Spinal cord (tissue), 10 donors: ENCODE results near the gene NPLOC4. TPM values are rescaled to one million over a fixed set of nuclear protein-coding genes. Genes with fewer than 3 reads are reported as not detected.

Experiments used
- DNase-seq, 6 donors: peaks; one replicate each; pipeline versions ENCODE4 v3.0.0 to v3.0.0-alpha.2; 2013 to 2015; ENCODE audit warnings: low spot score in 6 of 6, low read depth in 4 of 6
- H3K27ac ChIP-seq: one replicate; pipeline ENCODE4 v1.5.1; 2013; ENCODE audit warnings: low read depth, low read length, control low read depth
- H3K27me3 ChIP-seq: one replicate; pipeline ENCODE4 v1.6.1; 2013; ENCODE audit warnings: low read length; ENCODE audit not compliant: control insufficient read depth, insufficient read depth
- H3K36me3 ChIP-seq: one replicate; pipeline ENCODE4 v1.6.1; 2013; ENCODE audit warnings: low read length; ENCODE audit not compliant: control insufficient read depth, insufficient read depth
- H3K4me1 ChIP-seq: one replicate; pipeline ENCODE4 v1.6.1; 2013; ENCODE audit warnings: low read length; ENCODE audit not compliant: control insufficient read depth, insufficient read depth
- H3K4me3 ChIP-seq: one replicate; pipeline ENCODE4 v1.5.1; 2013; ENCODE audit warnings: low read depth, low read length, control low read depth
- H3K9me3 ChIP-seq: one replicate; pipeline ENCODE4 v1.6.1; 2013; ENCODE audit warnings: low read length; ENCODE audit not compliant: control insufficient read depth, insufficient read depth
- WGBS: methylation state at CpG from one replicate; pipeline ENCODE4 v1.1.5; 2013; ENCODE audit warnings: missing lambda C conversion rate; ENCODE audit not compliant: insufficient coverage; 5-methylcytosine and 5-hydroxymethylcytosine counted together
- polyA plus RNA-seq, 2 donors: library from polyadenylated mRNA; unstranded; fragments of 120-200 nt; gene quantifications; one replicate each; pipeline ENCODE4 v1.2.1, GENCODE V29; 2013; ENCODE audit not compliant: insufficient read length in 2 of 2
- total RNA-seq, 2 donors: library from RNA; depleted of rRNA in 1 of 2; stranded (reverse); fragments of 120-200 nt in 1 of 2; fragments of >200 nt in 1 of 2; gene quantifications; one replicate each; pipeline versions ENCODE4 v1.2.3 to v1.2.4, GENCODE V29; 2013 to 2014
- donor health status: healthy.

Gene NPLOC4
- total and polyA plus RNA-seq, 4 donors: 38.8 to 60.6 (median 43.1) TPM

- Histone ChIP-seq H3K4me3 (no peak overlapping the region), H3K4me1 (peaks cover 69% of the 10 kb centered on the region), H3K27ac (no peak overlapping the region), H3K9me3 (no peaks in the 10 kb centered on the region), H3K36me3 (peaks cover 14% of the 10 kb centered on the region), H3K27me3 (peaks cover 28% of the 10 kb centered on the region)
- WGBS: 28% methylated on average over 23 of the region's 24 CpGs
- no peak for DNase-seq
Measured at GRCh38 chr17:81518113-81518784, 118.7 kb downstream of the NPLOC4 start.

GRCh38 chr17:81517339-81518112, 119.4 kb downstream of the NPLOC4 start:
- no peak for DNase-seq
- WGBS: 64% methylated on average over 19 of the region's 24 CpGs
- H3K4me1 ChIP-seq: peaks cover 64% of the 10 kb centered on the region
- H3K27me3 ChIP-seq: peaks cover 28% of the 10 kb centered on the region
- H3K9me3 ChIP-seq: no peaks in the 10 kb centered on the region
- H3K36me3 ChIP-seq: peaks cover 14% of the 10 kb centered on the region
- no peak overlapping the region for H3K27ac ChIP-seq
- H3K4me3 ChIP-seq: no peak overlapping the region

GRCh38 chr17:81517009-81517338, 119.9 kb downstream of the NPLOC4 start:
- H3K9me3 ChIP-seq: no peaks in the 10 kb centered on the region
- H3K27me3 ChIP-seq: peaks cover 28% of the 10 kb centered on the region
- no peak overlapping the region for H3K27ac ChIP-seq
- peaks cover 62% of the 10 kb centered on the region for H3K4me1 ChIP-seq
- WGBS: 95% methylated on average over 9 of the region's 9 CpGs
- no peak for DNase-seq
- no peak overlapping the region for H3K4me3 ChIP-seq
- peaks cover 18% of the 10 kb centered on the region for H3K36me3 ChIP-seq

- Histone ChIP-seq H3K27me3 (peaks cover 28% of the 10 kb centered on the region), H3K4me3 (no peak overlapping the region), H3K4me1 (peaks cover 62% of the 10 kb centered on the region), H3K9me3 (no peaks in the 10 kb centered on the region), H3K36me3 (peaks cover 23% of the 10 kb centered on the region), H3K27ac (no peak overlapping the region)
- 82% methylated on average over 4 of the region's 4 CpGs for WGBS
- no peak for DNase-seq
Measured at GRCh38 chr17:81516439-81516838, 120.5 kb downstream of the NPLOC4 start.

GRCh38 chr17:81515530-81516041, 121.3 kb downstream of the NPLOC4 start:
- peaks cover 32% of the 10 kb centered on the region for H3K36me3 ChIP-seq
- H3K27me3 ChIP-seq: peaks cover 27% of the 10 kb centered on the region

GRCh38 chr17:81514739-81515529, 122.0 kb downstream of the NPLOC4 start:
- peaks cover 57% of the 10 kb centered on the region for H3K4me1 ChIP-seq
- peaks cover 20% of the 10 kb centered on the region for H3K27me3 ChIP-seq
- peaks cover 34% of the 10 kb centered on the region for H3K36me3 ChIP-seq
- DNase-seq: peak in 2 of 6 donors; percentile 83 to 86
- H3K4me3 ChIP-seq: peak overlapping the region; percentile 78
- no peaks in the 10 kb centered on the region for H3K9me3 ChIP-seq
- WGBS: under 1% methylated on average over 81 of the region's 82 CpGs
- H3K27ac ChIP-seq: peak overlapping the region; percentile 99

More at GRCh38 chr17:81515530-81516041, 121.3 kb downstream of the NPLOC4 start:
- Histone ChIP-seq H3K4me1 (peaks cover 62% of the 10 kb centered on the region), H3K9me3 (no peaks in the 10 kb centered on the region), H3K4me3 (peak overlapping the region; percentile 78), H3K27ac (peak overlapping the region; percentile 99)
- DNase-seq: no peak
- 72% methylated on average over 14 of the region's 19 CpGs for WGBS

- H3K4me1 ChIP-seq: peaks cover 53% of the 10 kb centered on the region
- 0% methylated on average over 34 of the region's 34 CpGs for WGBS
- no peak for DNase-seq
- peaks cover 38% of the 10 kb centered on the region for H3K36me3 ChIP-seq
- H3K27ac ChIP-seq: peak overlapping the region; percentile 99
- H3K27me3 ChIP-seq: peaks cover 15% of the 10 kb centered on the region
- H3K9me3 ChIP-seq: no peaks in the 10 kb centered on the region
- peak overlapping the region; percentile 73 for H3K4me3 ChIP-seq
Measured at GRCh38 chr17:81514489-81514738, 122.5 kb downstream of the NPLOC4 start.

GRCh38 chr17:81513753-81514488, 123.0 kb downstream of the NPLOC4 start:
- H3K4me3 ChIP-seq: peak overlapping the region; percentile 73
- no peaks in the 10 kb centered on the region for H3K9me3 ChIP-seq
- peaks cover 10% of the 10 kb centered on the region for H3K27me3 ChIP-seq
- peak in 2 of 6 donors; percentile 83 to 85 for DNase-seq
- peaks cover 42% of the 10 kb centered on the region for H3K36me3 ChIP-seq
- peaks cover 54% of the 10 kb centered on the region for H3K4me1 ChIP-seq
- H3K27ac ChIP-seq: peak overlapping the region; percentile 99
- WGBS: 2% methylated on average over 64 of the region's 64 CpGs

- H3K9me3 ChIP-seq: no peaks in the 10 kb centered on the region
- H3K4me1 ChIP-seq: peaks cover 55% of the 10 kb centered on the region
- peak overlapping the region; percentile 99 for H3K27ac ChIP-seq
- H3K4me3 ChIP-seq: peak overlapping the region; percentile 73
- DNase-seq: peak in 2 of 6 donors; percentile 86 to 87
- H3K27me3 ChIP-seq: peaks cover 5% of the 10 kb centered on the region
- 0% methylated on average over 20 of the region's 23 CpGs for WGBS
- H3K36me3 ChIP-seq: peaks cover 48% of the 10 kb centered on the region
Measured at GRCh38 chr17:81513372-81513752, 123.5 kb downstream of the NPLOC4 start.
